Hematopoietic multipotent progenitor cell (in vitro differentiated cells): Measurements from ENCODE around the gene OTUB2. TPM values are rescaled to one million over a fixed set of nuclear protein-coding genes. Genes with fewer than 3 reads are reported as not detected.
A peak's percentile ranks its signal among the peaks of the same experiment; 100 is the strongest.

Source experiments
- DNase-seq, 3 donors: peaks; one replicate each; pipeline ENCODE4 v3.0.0-alpha.2; 2011 to 2015; ENCODE audit warnings: low read depth in 2 of 3, low spot score in 2 of 3
- total RNA-seq: library from RNA; depleted of rRNA; stranded (reverse); fragments of >200 nt; gene quantifications from one replicate; pipeline ENCODE4 v1.2.3, GENCODE V29; 2012

The OTUB2 gene
- total RNA-seq, 1 donor, result 0.54 TPM

GRCh38 chr14:94020267-94020666 is 5.9 kb upstream of the OTUB2 start:
- no peak for DNase-seq

- no peak for DNase-seq
Observed at GRCh38 chr14:94021001-94021400, 5.1 kb upstream of the OTUB2 start.

- no peak for DNase-seq
Observed at GRCh38 chr14:94021416-94022157, 4.6 kb upstream of the OTUB2 start.

GRCh38 chr14:94022532-94023411 is 3.4 kb upstream of the OTUB2 start:
- no peak for DNase-seq

- no peak for DNase-seq
Observed at GRCh38 chr14:94024549-94024948, 1.6 kb upstream of the OTUB2 start.

GRCh38 chr14:94025720-94026119 is 420 bp upstream of the OTUB2 start:
- DNase-seq, result no peak

- no peak for DNase-seq
Observed at GRCh38 chr14:94026889-94027469, 839 bp downstream of the OTUB2 start.

GRCh38 chr14:94027566-94028449 is 1.7 kb downstream of the OTUB2 start:
- no peak for DNase-seq

- peak in 1 of 3 donors; percentile 53 for DNase-seq
Observed at GRCh38 chr14:94028450-94028826, 2.3 kb downstream of the OTUB2 start.

GRCh38 chr14:94029265-94029664 is 3.1 kb downstream of the OTUB2 start:
- DNase-seq, result no peak

- no peak for DNase-seq
Observed at GRCh38 chr14:94029671-94030203, 3.6 kb downstream of the OTUB2 start.

- DNase-seq, result no peak
Observed at GRCh38 chr14:94030571-94030970, 4.4 kb downstream of the OTUB2 start.

GRCh38 chr14:94031161-94031882 is 5.2 kb downstream of the OTUB2 start:
- no peak for DNase-seq

GRCh38 chr14:94031883-94032279 is 5.7 kb downstream of the OTUB2 start:
- no peak for DNase-seq

GRCh38 chr14:94034886-94035285 is 8.7 kb downstream of the OTUB2 start:
- no peak for DNase-seq

GRCh38 chr14:94036313-94037167 is 10.4 kb downstream of the OTUB2 start:
- peak; percentile 56 to 83 (median 70) for DNase-seq

- no peak for DNase-seq
Observed at GRCh38 chr14:94037954-94038353, 11.8 kb downstream of the OTUB2 start.

- DNase-seq, result no peak
Observed at GRCh38 chr14:94038510-94038909, 12.4 kb downstream of the OTUB2 start.
